ENCODE data around the gene ADTRP. TPM values are rescaled to one million over a fixed set of nuclear protein-coding genes. Genes with fewer than 3 reads are reported as not detected.

Gene ADTRP
- total RNA-seq, 1 donor from 2014 or later: 0.35 TPM

- Mint-ChIP-seq H3K4me1 (ENCODE audit: low read depth) (peaks cover 95% of the 10 kb centered on the region), H3K27ac (ENCODE audit: unreplicated experiment) (peak overlapping the region; percentile 97), H3K9me3 (ENCODE audit: low read depth) (no peaks in the 10 kb centered on the region), H3K4me3 (ENCODE audit: unreplicated experiment) (peak overlapping the region; percentile 7), H3K27me3 (ENCODE audit: low read depth) (no peaks in the 10 kb centered on the region), H3K36me3 (ENCODE audit: low read depth) (no peaks in the 10 kb centered on the region)
- no peak for TF ChIP-seq CTCF (IDR thresholded peaks at IDR 0.05)
- no peak for DNase-seq (ENCODE audit: low spot score)
These were observed 11.8 kb downstream of the ADTRP start for GRCh38 chr6:11766589-11767450.

- Mint-ChIP-seq H3K27ac (ENCODE audit: unreplicated experiment) (peak overlapping the region; percentile 97), H3K4me1 (ENCODE audit: low read depth) (peaks cover 90% of the 10 kb centered on the region), H3K9me3 (ENCODE audit: low read depth) (no peaks in the 10 kb centered on the region), H3K4me3 (ENCODE audit: unreplicated experiment) (no peak overlapping the region), H3K36me3 (ENCODE audit: low read depth) (no peaks in the 10 kb centered on the region), H3K27me3 (ENCODE audit: low read depth) (no peaks in the 10 kb centered on the region)
- DNase-seq (ENCODE audit: low spot score): no peak
- peak; percentile 62 for TF ChIP-seq CTCF (IDR thresholded peaks at IDR 0.05)
These were observed 12.6 kb downstream of the ADTRP start for GRCh38 chr6:11766043-11766442.

GRCh38 chr6:11764250-11764604 is 14.4 kb downstream of the ADTRP start:
- peaks cover 74% of the 10 kb centered on the region for H3K4me1 Mint-ChIP-seq (ENCODE audit: low read depth)
- H3K36me3 Mint-ChIP-seq (ENCODE audit: low read depth): no peaks in the 10 kb centered on the region
- DNase-seq (ENCODE audit: low spot score): no peak
- H3K4me3 Mint-ChIP-seq (ENCODE audit: unreplicated experiment): no peak overlapping the region
- no peaks in the 10 kb centered on the region for H3K9me3 Mint-ChIP-seq (ENCODE audit: low read depth)
- H3K27ac Mint-ChIP-seq (ENCODE audit: unreplicated experiment): peak overlapping the region; percentile 18
- H3K27me3 Mint-ChIP-seq (ENCODE audit: low read depth): no peaks in the 10 kb centered on the region
- TF ChIP-seq CTCF (IDR thresholded peaks at IDR 0.05): no peak

- Mint-ChIP-seq H3K27me3 (ENCODE audit: low read depth) (no peaks in the 10 kb centered on the region), H3K27ac (ENCODE audit: unreplicated experiment) (peak overlapping the region; percentile 18), H3K4me1 (ENCODE audit: low read depth) (peaks cover 69% of the 10 kb centered on the region), H3K9me3 (ENCODE audit: low read depth) (no peaks in the 10 kb centered on the region), H3K4me3 (ENCODE audit: unreplicated experiment) (no peak overlapping the region), H3K36me3 (ENCODE audit: low read depth) (no peaks in the 10 kb centered on the region)
- DNase-seq (ENCODE audit: low spot score): no peak
- no peak for TF ChIP-seq CTCF (IDR thresholded peaks at IDR 0.05)
These were observed 14.9 kb downstream of the ADTRP start for GRCh38 chr6:11763460-11764249.

GRCh38 chr6:11762794-11763459 is 15.7 kb downstream of the ADTRP start:
- H3K9me3 Mint-ChIP-seq (ENCODE audit: low read depth): peaks cover 2% of the 10 kb centered on the region
- no peak for TF ChIP-seq CTCF (IDR thresholded peaks at IDR 0.05)
- no peak overlapping the region for H3K4me3 Mint-ChIP-seq (ENCODE audit: unreplicated experiment)
- no peak for DNase-seq (ENCODE audit: low spot score)
- no peaks in the 10 kb centered on the region for H3K27me3 Mint-ChIP-seq (ENCODE audit: low read depth)
- peak overlapping the region; percentile 14 for H3K27ac Mint-ChIP-seq (ENCODE audit: unreplicated experiment)
- H3K4me1 Mint-ChIP-seq (ENCODE audit: low read depth): peaks cover 61% of the 10 kb centered on the region
- no peaks in the 10 kb centered on the region for H3K36me3 Mint-ChIP-seq (ENCODE audit: low read depth)
